Endometrium (tissue), 2 donors: ENCODE results near the gene SURF6.
"Not testable (repeated sequence)": the region's sequence is repeated elsewhere in the genome, so short reads cannot be mapped to it uniquely, and the experiment has no call there.

Source experiments
- FAIRE-seq: peaks from 2 replicates; lab custom pipeline; 2012; peaks lifted over from hg19 to GRCh38; lab: Jason Lieb, UNC
- donor health status: control.
- donor health status: control.

The SURF6 gene

DNA sequence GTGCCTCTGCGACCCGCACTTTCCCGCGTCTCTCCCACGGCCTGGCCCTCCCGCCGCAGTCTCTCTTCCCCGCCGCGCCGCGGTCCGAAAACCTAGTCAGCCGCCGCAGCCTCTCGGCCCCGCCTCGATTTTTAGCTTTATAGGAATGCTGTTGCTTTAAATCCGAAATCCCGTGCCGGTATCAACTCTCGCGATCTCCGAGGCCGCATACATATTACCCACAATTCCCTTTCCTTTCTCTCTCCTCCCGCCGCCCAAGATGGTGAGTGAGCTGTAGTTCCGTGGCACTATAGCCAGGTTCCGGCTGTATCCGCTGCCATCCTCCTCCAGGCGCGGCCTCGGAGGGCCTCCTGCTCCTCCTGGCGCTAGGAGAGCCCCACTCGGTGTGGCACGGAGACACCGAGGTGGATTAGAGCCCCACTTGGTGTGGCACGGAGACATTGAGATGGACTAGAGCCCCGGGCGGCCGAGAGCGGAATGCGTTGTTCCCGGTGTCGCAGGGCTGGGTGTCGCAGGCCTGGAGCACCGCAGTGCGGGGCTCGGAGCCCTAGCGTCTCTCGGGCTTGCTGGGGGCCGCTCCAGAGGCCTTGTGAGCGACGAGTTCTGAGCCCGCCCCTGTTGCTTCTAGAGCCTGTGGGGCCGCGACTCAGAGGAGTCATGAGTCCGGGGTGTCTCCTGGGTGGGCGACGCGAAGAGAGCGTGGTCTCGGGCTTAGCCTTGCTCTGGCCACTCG lies 12.2 kb upstream of the SURF6 start, which contains the start of the genes MED22 and RPL7A:
MED22 (minus strand) TSS at position 147 of the 733 bp plus-strand sequence. CDS start 1,469 bp downstream, outside the sequence.
RPL7A (plus strand) TSS at position 234 of the 733 bp plus-strand sequence; CDS start at position 260, 26 bp downstream.
- FAIRE-seq: no peak

DNA sequence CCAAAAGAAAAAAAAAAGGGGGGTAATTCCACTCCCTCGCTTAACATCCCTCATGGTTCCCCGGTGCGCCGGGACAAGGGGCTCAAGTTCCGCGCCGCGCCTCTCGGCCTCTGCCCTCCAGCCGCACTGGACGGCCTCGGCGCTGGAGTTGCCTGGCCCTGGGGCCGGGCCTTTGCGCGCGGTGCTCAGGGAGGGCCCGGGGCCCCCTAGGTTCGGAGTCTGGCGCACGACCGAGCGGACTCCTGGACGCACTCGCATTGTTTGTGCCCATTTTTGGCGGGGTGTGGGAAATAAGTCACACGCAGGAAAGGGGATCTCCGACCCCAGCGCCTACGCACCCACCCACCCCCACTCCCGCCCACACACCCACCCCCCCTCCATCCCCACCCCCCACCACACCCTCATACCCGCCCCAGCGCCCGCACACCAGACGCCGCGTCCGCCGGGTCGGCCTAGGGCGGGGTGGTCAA lies 11.6 kb upstream of the SURF6 start:
- no peak for FAIRE-seq

GRCh38 chr9:133346021-133346785 lies 10.2 kb upstream of the SURF6 start:
- FAIRE-seq: no peak

DNA sequence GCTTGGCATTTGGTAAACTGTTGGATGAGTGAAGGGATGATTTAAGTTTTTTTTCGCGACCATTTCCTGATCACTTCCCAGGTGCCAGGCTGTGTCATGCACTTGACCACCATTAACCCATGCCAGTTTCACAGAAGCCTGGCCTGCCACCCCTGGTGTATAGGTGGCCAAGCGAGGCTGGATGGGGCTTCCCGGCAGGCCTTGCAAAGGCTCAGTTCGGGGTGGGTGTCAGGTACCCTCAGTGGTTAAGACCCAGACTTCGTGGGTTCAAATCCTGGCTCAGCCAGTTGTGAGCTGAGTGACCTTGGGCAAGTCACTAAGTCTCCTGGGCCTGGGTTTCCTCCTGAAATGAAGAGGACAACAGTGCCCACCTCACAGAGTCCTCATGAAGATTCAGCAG lies 9.6 kb upstream of the SURF6 start:
- no peak for FAIRE-seq

GRCh38 chr9:133344979-133345378 lies 9.0 kb upstream of the SURF6 start:
- no peak for FAIRE-seq

GRCh38 chr9:133344071-133344470 lies 8.1 kb upstream of the SURF6 start:
- FAIRE-seq: no peak

- FAIRE-seq: no peak
Measured at GRCh38 chr9:133342570-133342969, 6.6 kb upstream of the SURF6 start.

DNA sequence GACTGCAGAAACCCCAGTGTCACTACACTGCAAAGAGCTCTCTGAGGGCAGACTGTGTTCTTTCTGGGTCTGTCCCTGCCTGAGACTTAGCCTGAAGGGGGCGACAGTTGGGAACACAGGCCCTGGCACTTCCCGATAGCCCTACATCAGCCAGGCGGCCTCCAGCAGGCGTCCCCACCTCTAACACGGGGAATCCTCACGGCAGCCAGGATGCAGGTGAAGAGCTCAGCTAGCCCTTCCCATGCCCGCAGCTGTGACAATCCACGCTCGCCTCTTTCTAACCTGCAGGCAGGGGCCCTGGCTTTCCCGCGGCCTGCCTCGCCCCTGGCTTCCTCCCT lies 6.0 kb upstream of the SURF6 start:
- no peak for FAIRE-seq

GRCh38 chr9:133341369-133342068 lies 5.5 kb upstream of the SURF6 start:
- no peak for FAIRE-seq

GRCh38 chr9:133340916-133341315 lies 4.9 kb upstream of the SURF6 start:
- no peak for FAIRE-seq

DNA sequence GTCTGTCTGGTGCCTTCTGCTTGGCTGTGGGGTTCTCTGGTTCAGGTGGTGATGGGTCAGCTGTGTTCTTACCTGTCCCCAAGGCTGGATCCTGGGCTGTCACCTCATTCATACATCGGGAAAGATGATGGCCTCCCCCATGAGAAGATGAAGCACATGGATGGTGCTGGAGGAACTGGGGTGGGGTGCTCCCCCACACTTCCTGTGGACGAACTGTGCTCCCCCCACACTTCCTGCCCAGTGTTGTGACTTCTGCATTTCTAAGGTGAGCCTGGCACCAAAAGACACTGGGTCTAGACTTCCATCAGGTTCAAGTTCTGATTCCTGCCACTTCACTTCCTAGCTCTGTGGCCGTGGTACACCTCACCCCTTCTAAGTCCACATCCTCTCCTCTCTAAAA lies 4.3 kb upstream of the SURF6 start:
- FAIRE-seq: no peak

GRCh38 chr9:133339641-133340040 lies 3.7 kb upstream of the SURF6 start:
- no peak for FAIRE-seq

- FAIRE-seq: not testable (repeated sequence)
Measured at GRCh38 chr9:133334888-133335287, 1.1 kb downstream of the SURF6 start.

DNA sequence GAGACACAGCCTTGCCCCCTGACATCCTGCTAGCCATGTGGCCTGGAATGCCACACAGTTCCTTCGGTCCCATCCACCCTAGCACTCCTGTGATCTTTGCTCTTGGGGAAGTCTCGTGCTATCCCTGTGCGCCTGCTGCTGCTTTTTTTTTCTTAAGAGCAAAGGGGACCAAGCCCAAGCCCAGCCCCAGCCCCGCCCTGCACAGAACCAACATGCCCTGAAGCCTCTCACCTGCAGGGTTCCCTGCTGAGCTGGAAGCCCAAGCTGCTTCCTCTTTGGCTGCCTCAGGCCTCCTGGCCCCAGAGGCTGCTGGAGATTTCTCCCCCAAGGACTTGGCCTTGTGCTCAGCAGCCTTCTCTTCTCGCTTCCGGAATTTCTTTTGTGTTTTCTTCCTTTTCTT lies 1.8 kb downstream of the SURF6 start:
- FAIRE-seq: no peak

- no peak for FAIRE-seq
Measured at GRCh38 chr9:133333566-133333965, 2.4 kb downstream of the SURF6 start.

- no peak for FAIRE-seq
Measured at GRCh38 chr9:133333011-133333410, 3.0 kb downstream of the SURF6 start.

GRCh38 chr9:133332381-133332730 lies 3.6 kb downstream of the SURF6 start:
- FAIRE-seq: no peak

DNA sequence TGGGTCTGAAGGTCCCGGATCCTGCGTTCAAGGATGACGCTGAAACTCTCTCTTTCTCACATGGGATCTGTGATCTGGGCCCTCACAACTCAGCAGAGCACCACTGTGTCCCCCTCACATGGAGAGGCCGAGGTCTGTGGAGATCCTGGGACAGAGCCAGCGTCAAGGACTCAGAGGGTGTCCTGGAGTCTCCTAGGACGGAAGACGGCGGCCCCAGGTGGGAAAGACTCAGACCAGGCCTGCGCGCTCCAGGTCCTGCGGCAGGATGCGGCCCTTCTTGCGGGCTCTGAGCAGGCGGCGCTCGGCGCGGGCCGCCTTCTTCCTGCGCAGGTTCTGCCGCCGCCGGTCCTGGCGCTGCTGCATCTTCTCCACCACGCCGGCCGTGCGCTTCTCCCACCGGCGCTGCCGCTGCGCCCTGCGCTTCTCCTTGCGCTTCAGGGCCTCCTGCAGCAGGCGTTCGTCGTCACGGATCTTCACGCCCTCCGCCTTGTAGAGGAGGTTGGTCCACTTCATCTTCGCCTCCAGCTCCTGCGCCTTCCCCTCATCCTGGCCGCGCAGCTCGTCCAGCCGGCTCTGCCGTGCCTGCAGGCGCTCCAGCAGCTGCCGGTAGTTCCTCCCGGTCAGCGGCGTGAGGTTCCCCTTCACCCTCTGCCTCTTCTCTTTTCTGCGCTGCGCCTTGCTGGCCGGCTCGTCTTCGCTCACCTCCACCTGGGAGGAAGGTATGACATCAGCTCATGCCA lies 4.2 kb downstream of the SURF6 start:
- FAIRE-seq: no peak

GRCh38 chr9:133331221-133331620 lies 4.8 kb downstream of the SURF6 start:
- no peak for FAIRE-seq

DNA sequence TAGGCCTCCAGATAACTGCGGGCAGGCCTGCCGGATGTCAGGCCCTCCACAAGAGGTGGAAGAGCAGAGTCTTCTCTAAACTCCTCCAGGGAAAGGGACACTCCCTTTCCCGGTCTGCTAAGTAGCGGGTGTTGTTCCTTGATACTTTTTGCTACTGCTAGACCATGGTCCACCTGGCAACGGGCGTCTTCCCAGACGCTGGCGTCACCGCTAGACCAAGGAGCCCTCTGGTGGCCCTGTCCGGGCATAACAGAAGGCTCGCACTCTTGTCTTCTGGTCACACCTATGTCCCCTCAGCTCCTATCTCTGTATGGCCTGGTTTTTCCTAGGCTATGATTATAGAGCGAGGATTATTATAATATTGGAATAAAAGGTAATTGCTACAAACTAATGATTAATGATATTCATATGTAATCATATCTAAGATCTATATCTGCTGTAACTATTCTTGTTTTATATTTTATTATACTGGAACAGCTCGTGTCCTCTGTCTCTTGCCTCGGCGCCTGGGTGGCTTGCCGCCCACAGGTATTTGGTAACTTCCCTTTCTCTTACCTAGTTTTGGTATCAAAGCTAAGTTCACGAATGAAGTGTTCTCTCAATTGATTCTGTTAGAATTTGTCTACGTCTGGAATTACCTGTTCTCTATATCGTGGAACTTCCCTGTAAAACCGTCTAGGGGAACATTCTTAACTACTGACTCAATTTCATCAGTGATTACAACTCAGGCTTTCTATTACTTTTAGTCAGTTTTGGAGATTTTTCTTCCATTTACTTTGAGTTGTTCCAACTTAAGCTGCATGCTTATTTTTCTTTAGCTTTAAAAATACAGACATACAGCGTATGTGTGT lies 6.5 kb downstream of the SURF6 start:
- not testable (repeated sequence) for FAIRE-seq

GRCh38 chr9:133327834-133328484 lies 8.0 kb downstream of the SURF6 start:
- no peak for FAIRE-seq
